ENCODE measurements around the gene C5orf34.
"Not testable (repeated sequence)": the region's sequence is repeated elsewhere in the genome, so short reads cannot be mapped to it uniquely, and the experiment has no call there.

The C5orf34 gene

DNA sequence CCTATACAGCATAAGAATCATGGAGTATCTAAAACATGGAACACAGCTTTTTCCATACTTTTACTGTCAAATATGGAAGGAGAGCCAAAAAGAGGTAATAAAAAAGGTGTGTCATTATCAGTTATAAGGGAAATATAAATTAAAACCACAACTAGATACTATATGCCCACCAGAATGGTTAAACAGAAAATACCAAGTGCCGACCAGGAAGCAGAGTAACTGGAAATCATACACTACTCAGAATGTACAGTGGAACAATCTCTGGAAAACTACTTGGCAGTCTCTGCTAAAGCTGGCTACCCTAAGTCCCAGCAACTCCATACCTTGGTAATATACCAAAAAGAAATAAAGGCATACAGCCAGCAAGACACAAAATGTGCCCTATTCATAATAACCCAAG is 39.5 kb upstream of the C5orf34 start:
- peak; percentile 35 for FAIRE-seq
- no peak for TF ChIP-seq POU2F2 (IDR thresholded peaks at IDR 0.05; ENCODE audit: low read depth, low read length)
- no peak for TF ChIP-seq PAX5 (IDR thresholded peaks at IDR 0.05; ENCODE audit: insufficient read depth, low read length, severe bottlenecking)
- no peak for TF ChIP-seq POLR2AphosphoS5 (IDR thresholded peaks at IDR 0.05; ENCODE audit: low read depth, low read length)
- TF ChIP-seq POLR2A (IDR thresholded peaks at IDR 0.05; ENCODE audit: low read depth, low read length): no peak
- TF ChIP-seq TAF1 (IDR thresholded peaks at IDR 0.05; ENCODE audit: low read depth, low read length): no peak
- no peak for TF ChIP-seq SPI1 (IDR thresholded peaks at IDR 0.05; ENCODE audit: low read depth, low read length)

GRCh38 chr5:43553381-43553780 is 38.4 kb upstream of the C5orf34 start:
- DNase-seq (ENCODE audit: insufficient read length, low spot score) (no peak), FAIRE-seq (no peak)
- TF ChIP-seq POLR2AphosphoS5 (IDR thresholded peaks at IDR 0.05; ENCODE audit: low read depth, low read length): no peak
- no peak for TF ChIP-seq POLR2A (IDR thresholded peaks at IDR 0.05; ENCODE audit: low read depth, low read length)
- TF ChIP-seq POU2F2 (IDR thresholded peaks at IDR 0.05; ENCODE audit: low read depth, low read length): no peak
- TF ChIP-seq PAX5 (IDR thresholded peaks at IDR 0.05; ENCODE audit: insufficient read depth, low read length, severe bottlenecking): no peak
- no peak for TF ChIP-seq TAF1 (IDR thresholded peaks at IDR 0.05; ENCODE audit: low read depth, low read length)
- no peak for TF ChIP-seq SPI1 (IDR thresholded peaks at IDR 0.05; ENCODE audit: low read depth, low read length)

More for the DNA sequence above, 39.5 kb upstream of the C5orf34 start:
- no peak for DNase-seq (ENCODE audit: insufficient read length, low spot score)

- TF ChIP-seq POLR2AphosphoS5 (IDR thresholded peaks at IDR 0.05; ENCODE audit: low read depth, low read length) (no peak), POU2F2 (IDR thresholded peaks at IDR 0.05; ENCODE audit: low read depth, low read length) (no peak), PAX5 (IDR thresholded peaks at IDR 0.05; ENCODE audit: insufficient read depth, low read length, severe bottlenecking) (no peak), SPI1 (IDR thresholded peaks at IDR 0.05; ENCODE audit: low read depth, low read length) (no peak), TAF1 (IDR thresholded peaks at IDR 0.05; ENCODE audit: low read depth, low read length) (no peak), POLR2A (IDR thresholded peaks at IDR 0.05; ENCODE audit: low read depth, low read length) (no peak)
- DNase-seq (ENCODE audit: insufficient read length, low spot score) (no peak), FAIRE-seq (no peak)
Observed at GRCh38 chr5:43551731-43552130, 36.8 kb upstream of the C5orf34 start.

DNA sequence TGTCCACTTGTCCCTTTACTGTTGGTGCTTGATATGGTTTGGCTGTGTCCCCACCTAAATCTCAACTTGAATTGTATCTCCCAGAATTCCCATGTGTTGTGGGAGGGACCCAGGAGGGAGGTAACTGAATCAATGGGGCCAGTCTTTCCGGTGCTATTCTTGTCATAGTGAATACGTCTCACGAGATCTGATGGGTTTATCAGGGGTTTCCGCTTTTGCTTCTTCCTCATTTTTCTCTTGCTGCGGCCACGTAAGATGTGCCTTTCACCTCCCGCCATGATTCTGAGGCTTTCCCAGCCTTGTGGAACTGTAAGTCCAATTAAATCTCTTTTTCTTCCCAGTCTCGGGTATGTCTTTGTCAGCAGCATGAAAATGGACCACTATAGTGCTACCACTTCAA is 34.3 kb upstream of the C5orf34 start:
- not testable (repeated sequence) for FAIRE-seq; DNase-seq (ENCODE audit: insufficient read length, low spot score)

GRCh38 chr5:43548358-43548757 is 33.4 kb upstream of the C5orf34 start:
- FAIRE-seq: no peak
- no peak for TF ChIP-seq POU2F2 (IDR thresholded peaks at IDR 0.05; ENCODE audit: low read depth, low read length)
- no peak for TF ChIP-seq POLR2A (IDR thresholded peaks at IDR 0.05; ENCODE audit: low read depth, low read length)
- no peak for TF ChIP-seq POLR2AphosphoS5 (IDR thresholded peaks at IDR 0.05; ENCODE audit: low read depth, low read length)
- DNase-seq (ENCODE audit: insufficient read length, low spot score): no peak

- DNase-seq (ENCODE audit: insufficient read length, low spot score) (no peak), FAIRE-seq (no peak)
- TF ChIP-seq POU2F2 (IDR thresholded peaks at IDR 0.05; ENCODE audit: low read depth, low read length) (no peak), TAF1 (IDR thresholded peaks at IDR 0.05; ENCODE audit: low read depth, low read length) (no peak), PAX5 (IDR thresholded peaks at IDR 0.05; ENCODE audit: insufficient read depth, low read length, severe bottlenecking) (no peak), POLR2A (IDR thresholded peaks at IDR 0.05; ENCODE audit: low read depth, low read length) (no peak), POLR2AphosphoS5 (IDR thresholded peaks at IDR 0.05; ENCODE audit: low read depth, low read length) (no peak), SPI1 (IDR thresholded peaks at IDR 0.05; ENCODE audit: low read depth, low read length) (no peak)
Observed at GRCh38 chr5:43547532-43547931, 32.6 kb upstream of the C5orf34 start.

GRCh38 chr5:43543434-43543833 is 28.5 kb upstream of the C5orf34 start:
- TF ChIP-seq POLR2A (IDR thresholded peaks at IDR 0.05; ENCODE audit: low read depth, low read length): no peak
- no peak for TF ChIP-seq POU2F2 (IDR thresholded peaks at IDR 0.05; ENCODE audit: low read depth, low read length)
- TF ChIP-seq TAF1 (IDR thresholded peaks at IDR 0.05; ENCODE audit: low read depth, low read length): no peak
- TF ChIP-seq PAX5 (IDR thresholded peaks at IDR 0.05; ENCODE audit: insufficient read depth, low read length, severe bottlenecking): no peak
- no peak for TF ChIP-seq SPI1 (IDR thresholded peaks at IDR 0.05; ENCODE audit: low read depth, low read length)
- no peak for TF ChIP-seq POLR2AphosphoS5 (IDR thresholded peaks at IDR 0.05; ENCODE audit: low read depth, low read length)
- FAIRE-seq (no peak), DNase-seq (ENCODE audit: insufficient read length, low spot score) (no peak)

DNA sequence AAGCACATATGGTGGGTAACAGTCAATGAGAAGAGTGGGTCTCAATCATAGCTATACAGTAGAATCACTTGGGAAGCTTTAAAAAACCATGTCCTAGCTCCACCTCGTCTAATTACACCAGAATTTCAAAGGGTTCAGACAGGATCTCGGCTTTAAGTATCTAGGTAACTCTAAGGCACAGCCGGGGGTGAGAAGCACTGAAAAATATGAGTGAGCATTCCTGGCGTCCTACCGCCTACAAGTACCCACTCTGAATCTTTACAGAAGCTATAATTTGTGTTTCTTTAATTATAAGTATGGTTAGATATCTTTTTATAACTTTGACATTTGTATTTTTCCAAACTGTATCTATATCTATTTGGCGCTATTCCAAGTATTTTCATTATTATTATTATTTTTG is 25.8 kb upstream of the C5orf34 start:
- no peak for TF ChIP-seq TAF1 (IDR thresholded peaks at IDR 0.05; ENCODE audit: low read depth, low read length)
- TF ChIP-seq PAX5 (IDR thresholded peaks at IDR 0.05; ENCODE audit: insufficient read depth, low read length, severe bottlenecking): no peak
- no peak for TF ChIP-seq POLR2A (IDR thresholded peaks at IDR 0.05; ENCODE audit: low read depth, low read length)
- TF ChIP-seq POLR2AphosphoS5 (IDR thresholded peaks at IDR 0.05; ENCODE audit: low read depth, low read length): no peak
- TF ChIP-seq SPI1 (IDR thresholded peaks at IDR 0.05; ENCODE audit: low read depth, low read length): no peak
- DNase-seq (ENCODE audit: insufficient read length, low spot score) (no peak), FAIRE-seq (no peak)

GRCh38 chr5:43536972-43537371 is 22.0 kb upstream of the C5orf34 start:
- TF ChIP-seq POLR2A (IDR thresholded peaks at IDR 0.05; ENCODE audit: low read depth, low read length) (no peak), SPI1 (IDR thresholded peaks at IDR 0.05; ENCODE audit: low read depth, low read length) (no peak), POU2F2 (IDR thresholded peaks at IDR 0.05; ENCODE audit: low read depth, low read length) (no peak), PAX5 (IDR thresholded peaks at IDR 0.05; ENCODE audit: insufficient read depth, low read length, severe bottlenecking) (no peak), TAF1 (IDR thresholded peaks at IDR 0.05; ENCODE audit: low read depth, low read length) (no peak), POLR2AphosphoS5 (IDR thresholded peaks at IDR 0.05; ENCODE audit: low read depth, low read length) (no peak)
- DNase-seq (ENCODE audit: insufficient read length, low spot score) (no peak), FAIRE-seq (no peak)

DNA sequence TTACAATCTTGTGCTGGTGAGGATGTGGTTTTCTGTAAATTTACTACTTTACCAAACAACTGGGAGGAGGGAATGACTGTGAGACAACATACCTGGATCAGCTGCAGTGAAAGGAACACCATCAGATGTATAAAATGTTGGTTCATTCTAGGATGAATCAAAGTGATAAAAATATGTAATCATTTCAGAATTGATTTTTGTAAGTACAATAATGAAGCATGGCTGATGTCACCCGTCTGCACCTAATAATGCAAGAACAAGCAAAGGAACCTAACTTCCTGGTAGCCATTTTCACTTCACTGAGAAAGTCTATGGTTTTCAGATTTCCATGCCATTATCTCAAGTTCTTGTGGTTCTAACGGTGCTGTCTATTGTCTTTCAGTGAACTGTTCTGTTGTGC is 18.7 kb upstream of the C5orf34 start:
- TF ChIP-seq SPI1 (IDR thresholded peaks at IDR 0.05; ENCODE audit: low read depth, low read length) (no peak), POU2F2 (IDR thresholded peaks at IDR 0.05; ENCODE audit: low read depth, low read length) (no peak), TAF1 (IDR thresholded peaks at IDR 0.05; ENCODE audit: low read depth, low read length) (no peak), PAX5 (IDR thresholded peaks at IDR 0.05; ENCODE audit: insufficient read depth, low read length, severe bottlenecking) (no peak), POLR2A (IDR thresholded peaks at IDR 0.05; ENCODE audit: low read depth, low read length) (no peak), POLR2AphosphoS5 (IDR thresholded peaks at IDR 0.05; ENCODE audit: low read depth, low read length) (no peak)
- DNase-seq (ENCODE audit: insufficient read length, low spot score) (no peak), FAIRE-seq (peak; percentile 60)

Measured in GM12891 (cell line).